VCaP (cell line): ENCODE results near the gene SYK.
"Not testable (repeated sequence)": the region's sequence is repeated elsewhere in the genome, so short reads cannot be mapped to it uniquely, and the experiment has no call there.

Experiments
- H3K27ac ChIP-seq: fragments of 450-650 bp; 2 replicates; pipeline ENCODE4 v1.5.1; 2017
- CTCF ChIP-seq: fragments of 450-650 bp; conservative IDR thresholded peaks from 2 replicates; pipeline ENCODE4 v1.5.1; 2017; ENCODE audit warnings: mild to moderate bottlenecking, moderate library complexity

Gene SYK

GRCh38 chr9:90787771-90788460, 13.7 kb upstream of the SYK start:
- TF ChIP-seq CTCF, result no peak
- H3K27ac ChIP-seq, result no peak overlapping the region

- not testable (repeated sequence) for H3K27ac ChIP-seq
These were observed 13.1 kb upstream of the SYK start for GRCh38 chr9:90788527-90788926.

GRCh38 chr9:90789408-90789807, 12.2 kb upstream of the SYK start:
- no peak overlapping the region for H3K27ac ChIP-seq
- TF ChIP-seq CTCF, result no peak

- H3K27ac ChIP-seq, result no peak overlapping the region
- no peak for TF ChIP-seq CTCF
These were observed 11.8 kb upstream of the SYK start for GRCh38 chr9:90789862-90790261.

- H3K27ac ChIP-seq, result not testable (repeated sequence)
These were observed 8.6 kb upstream of the SYK start for GRCh38 chr9:90793024-90793423.

GRCh38 chr9:90793729-90794128, 7.9 kb upstream of the SYK start:
- H3K27ac ChIP-seq, result no peak overlapping the region
- no peak for TF ChIP-seq CTCF

- no peak overlapping the region for H3K27ac ChIP-seq
- no peak for TF ChIP-seq CTCF
These were observed 6.5 kb upstream of the SYK start for GRCh38 chr9:90795084-90795483.

- no peak for TF ChIP-seq CTCF
These were observed 5.7 kb upstream of the SYK start for GRCh38 chr9:90795871-90796317.

GRCh38 chr9:90799271-90799852, 2.3 kb upstream of the SYK start:
- no peak for TF ChIP-seq CTCF
- peak overlapping the region; percentile 49 for H3K27ac ChIP-seq

More at GRCh38 chr9:90795871-90796317, 5.7 kb upstream of the SYK start:
- H3K27ac ChIP-seq, result no peak overlapping the region
